ENCODE measurements around the gene TBXA2R.

DNA sequence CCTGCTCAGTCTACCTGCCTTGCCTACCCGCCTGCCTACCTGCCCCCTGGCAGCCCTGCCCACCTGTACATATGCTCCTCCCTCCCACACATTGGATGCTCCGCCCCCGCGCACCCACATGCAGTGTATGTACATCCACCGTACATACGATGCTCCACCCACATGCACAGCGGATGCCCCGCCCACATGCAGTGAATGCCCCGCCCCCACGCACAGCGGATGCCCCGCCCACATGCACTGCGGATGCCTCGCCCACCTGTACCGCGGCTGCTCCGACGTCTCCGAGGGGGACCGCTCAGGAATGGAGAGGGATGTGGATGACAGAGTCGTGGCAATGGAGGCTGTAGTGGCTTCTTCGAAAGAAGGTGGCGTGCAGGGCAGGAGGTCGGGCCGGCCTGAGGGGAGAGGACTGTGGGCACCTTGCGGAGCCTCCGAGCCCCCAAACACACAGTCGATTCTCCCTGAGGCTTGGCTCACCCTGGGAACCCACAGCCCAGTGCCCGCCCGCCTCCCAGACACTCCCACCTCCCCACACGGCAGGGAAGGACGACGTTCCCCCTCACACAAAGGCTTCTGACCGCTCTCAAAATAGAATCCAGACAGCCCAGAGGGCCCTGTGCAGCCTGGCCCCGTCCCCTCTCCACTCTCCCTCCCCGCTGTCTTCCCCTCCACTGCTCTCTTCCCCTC, 36.5 kb upstream of the TBXA2R start:
- TF ChIP-seq, protein P1, sequence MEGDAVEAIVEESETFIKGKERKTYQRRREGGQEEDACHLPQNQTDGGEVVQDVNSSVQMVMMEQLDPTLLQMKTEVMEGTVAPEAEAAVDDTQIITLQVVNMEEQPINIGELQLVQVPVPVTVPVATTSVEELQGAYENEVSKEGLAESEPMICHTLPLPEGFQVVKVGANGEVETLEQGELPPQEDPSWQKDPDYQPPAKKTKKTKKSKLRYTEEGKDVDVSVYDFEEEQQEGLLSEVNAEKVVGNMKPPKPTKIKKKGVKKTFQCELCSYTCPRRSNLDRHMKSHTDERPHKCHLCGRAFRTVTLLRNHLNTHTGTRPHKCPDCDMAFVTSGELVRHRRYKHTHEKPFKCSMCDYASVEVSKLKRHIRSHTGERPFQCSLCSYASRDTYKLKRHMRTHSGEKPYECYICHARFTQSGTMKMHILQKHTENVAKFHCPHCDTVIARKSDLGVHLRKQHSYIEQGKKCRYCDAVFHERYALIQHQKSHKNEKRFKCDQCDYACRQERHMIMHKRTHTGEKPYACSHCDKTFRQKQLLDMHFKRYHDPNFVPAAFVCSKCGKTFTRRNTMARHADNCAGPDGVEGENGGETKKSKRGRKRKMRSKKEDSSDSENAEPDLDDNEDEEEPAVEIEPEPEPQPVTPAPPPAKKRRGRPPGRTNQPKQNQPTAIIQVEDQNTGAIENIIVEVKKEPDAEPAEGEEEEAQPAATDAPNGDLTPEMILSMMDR (IDR thresholded peaks at IDR 0.05; ENCODE audit: insufficient read depth, low read length): no peak
- TF ChIP-seq POLR2AphosphoS5 (IDR thresholded peaks at IDR 0.05; ENCODE audit: low read depth): no peak
